ENCODE measurements around the gene GEMIN2.

GEMIN2 gene

GRCh38 chr14:39169541-39169900, 55.4 kb downstream of the GEMIN2 start:
- 0 out of 3 replicates have a peak, but pooled peaks have one; percentile 1 for ATAC-seq (ENCODE audit: insufficient read depth, low read depth)
- Histone ChIP-seq H2AFZ (ENCODE audit: low read depth, low read length) (peak overlapping the region; percentile 87), H3K4me3 (ENCODE audit: low read depth in 1 of 2, low read length in 2 of 2) (peak overlapping the region; percentile 87 to 88)

GRCh38 chr14:39173198-39173597, 59.1 kb downstream of the GEMIN2 start:
- Histone ChIP-seq H3K27ac (ENCODE audit: low read length) (no peak overlapping the region), H3K4me3 (ENCODE audit: low read depth in 1 of 2, low read length in 2 of 2) (no peak overlapping the region), H3K9me3 (ENCODE audit: insufficient read depth, low read length, severe bottlenecking) (no peaks in the 10 kb centered on the region), H3K79me2 (ENCODE audit: insufficient read depth, low read length) (peaks cover 57% of the 10 kb centered on the region), H2AFZ (ENCODE audit: low read depth, low read length) (no peak overlapping the region), H3K4me2 (ENCODE audit: insufficient read depth, low read length) (no peak overlapping the region), H3K36me3 (ENCODE audit: insufficient read depth, low read length) (peaks cover 28% of the 10 kb centered on the region), H3K27me3 (ENCODE audit: insufficient read depth, low read length, poor library complexity) (no peaks in the 10 kb centered on the region), H3K4me1 (ENCODE audit: insufficient read depth, low read length) (peaks cover 55% of the 10 kb centered on the region), H3K9ac (ENCODE audit: low read depth, low read length) (no peak overlapping the region), H4K20me1 (ENCODE audit: insufficient read depth, low read length) (peaks cover 18% of the 10 kb centered on the region)
- DNase-seq, result no peak
- no peak for ATAC-seq (ENCODE audit: insufficient read depth, low read depth)
- no peak for TF ChIP-seq EZH2 (IDR thresholded peaks at IDR 0.05; ENCODE audit: borderline replicate concordance, low read depth, low read length, severe bottlenecking)
- no peak for TF ChIP-seq CTCF (IDR thresholded peaks at IDR 0.05; ENCODE audit: borderline replicate concordance, extremely low read depth, low read length, poor library complexity, severe bottlenecking)

More at GRCh38 chr14:39169541-39169900, 55.4 kb downstream of the GEMIN2 start:
- peaks cover 56% of the 10 kb centered on the region for H3K79me2 ChIP-seq (ENCODE audit: insufficient read depth, low read length)
- H3K9ac ChIP-seq (ENCODE audit: low read depth, low read length), result peak overlapping the region; percentile 85
- no peak for DNase-seq
- no peaks in the 10 kb centered on the region for H3K27me3 ChIP-seq (ENCODE audit: insufficient read depth, low read length, poor library complexity)
- H3K27ac ChIP-seq (ENCODE audit: low read length), result peak overlapping the region; percentile 96
- no peaks in the 10 kb centered on the region for H3K9me3 ChIP-seq (ENCODE audit: insufficient read depth, low read length, severe bottlenecking)
- peak overlapping the region; percentile 96 for H3K4me2 ChIP-seq (ENCODE audit: insufficient read depth, low read length)
- peaks cover 4% of the 10 kb centered on the region; the same call in 1 of the 2 replicates for H3K36me3 ChIP-seq (ENCODE audit: insufficient read depth, low read length)
- no peak for TF ChIP-seq EZH2 (IDR thresholded peaks at IDR 0.05; ENCODE audit: borderline replicate concordance, low read depth, low read length, severe bottlenecking)
- peaks cover 50% of the 10 kb centered on the region for H3K4me1 ChIP-seq (ENCODE audit: insufficient read depth, low read length)
- H4K20me1 ChIP-seq (ENCODE audit: insufficient read depth, low read length), result no peaks in the 10 kb centered on the region

- Histone ChIP-seq H3K27ac (ENCODE audit: low read length) (peak within 1 kb of the TSS; percentile 93), H3K4me1 (ENCODE audit: insufficient read depth, low read length) (peaks cover 42% of the 10 kb centered on the region), H2AFZ (ENCODE audit: low read depth, low read length) (peak within 1 kb of the TSS; percentile 76), H3K4me3 (ENCODE audit: low read depth in 1 of 2, low read length in 2 of 2) (peak within 1 kb of the TSS; percentile 89 to 90), H3K9ac (ENCODE audit: low read depth, low read length) (peak within 1 kb of the TSS; percentile 89), H3K36me3 (ENCODE audit: insufficient read depth, low read length) (peaks cover 44% of the 10 kb centered on the region), H3K4me2 (ENCODE audit: insufficient read depth, low read length) (peak within 1 kb of the TSS; percentile 85), H3K79me2 (ENCODE audit: insufficient read depth, low read length) (peaks cover 49% of the 10 kb centered on the region), H3K27me3 (ENCODE audit: insufficient read depth, low read length, poor library complexity) (no peaks in the 10 kb centered on the region), H4K20me1 (ENCODE audit: insufficient read depth, low read length) (peaks cover 27% of the 10 kb centered on the region), H3K9me3 (ENCODE audit: insufficient read depth, low read length, severe bottlenecking) (no peaks in the 10 kb centered on the region)
- TF ChIP-seq CTCF (IDR thresholded peaks at IDR 0.05; ENCODE audit: borderline replicate concordance, extremely low read depth, low read length, poor library complexity, severe bottlenecking), result no peak
- no peak for TF ChIP-seq EZH2 (IDR thresholded peaks at IDR 0.05; ENCODE audit: borderline replicate concordance, low read depth, low read length, severe bottlenecking)
- DNase-seq, result peak; percentile 99
- ATAC-seq (ENCODE audit: insufficient read depth, low read depth), result peak; percentile 92
These were observed 60.7 kb downstream of the GEMIN2 start, which contains the start of gene PNN for GRCh38 chr14:39174560-39175444. TSS of gene PNN (plus strand) at chr14:39175254. CDS start at chr14:39175280, 26 bp downstream.

All from DND-41 (cell line).